ENCODE results near the gene RAMP1.
"Not testable (repeated sequence)": the region's sequence is repeated elsewhere in the genome, so short reads cannot be mapped to it uniquely, and the experiment has no call there.

Gene RAMP1

DNA sequence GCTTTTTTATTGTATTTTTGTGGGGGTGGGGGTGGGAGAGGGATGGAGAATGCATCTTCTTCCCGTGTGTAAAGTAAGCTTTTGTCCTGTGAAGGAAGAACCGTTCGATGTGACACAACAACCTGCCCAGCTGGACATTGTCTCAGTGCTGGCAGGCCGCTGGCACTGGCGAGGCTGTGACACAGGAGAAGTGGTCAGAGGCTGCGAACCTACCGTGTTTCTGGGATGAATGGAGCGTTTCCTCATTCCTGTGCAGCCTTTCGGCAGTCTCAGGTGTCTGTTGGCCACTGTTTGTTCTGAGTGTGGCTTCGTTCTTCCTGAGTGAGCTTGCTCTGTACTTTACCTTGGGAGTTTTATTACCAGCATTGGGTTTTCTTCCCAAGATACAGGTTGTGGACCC is 8.0 kb downstream of the RAMP1 start:
- no peak overlapping the region for H3K4me3 ChIP-seq (ENCODE audit: low read depth, low read length)
- TF ChIP-seq, protein P1, sequence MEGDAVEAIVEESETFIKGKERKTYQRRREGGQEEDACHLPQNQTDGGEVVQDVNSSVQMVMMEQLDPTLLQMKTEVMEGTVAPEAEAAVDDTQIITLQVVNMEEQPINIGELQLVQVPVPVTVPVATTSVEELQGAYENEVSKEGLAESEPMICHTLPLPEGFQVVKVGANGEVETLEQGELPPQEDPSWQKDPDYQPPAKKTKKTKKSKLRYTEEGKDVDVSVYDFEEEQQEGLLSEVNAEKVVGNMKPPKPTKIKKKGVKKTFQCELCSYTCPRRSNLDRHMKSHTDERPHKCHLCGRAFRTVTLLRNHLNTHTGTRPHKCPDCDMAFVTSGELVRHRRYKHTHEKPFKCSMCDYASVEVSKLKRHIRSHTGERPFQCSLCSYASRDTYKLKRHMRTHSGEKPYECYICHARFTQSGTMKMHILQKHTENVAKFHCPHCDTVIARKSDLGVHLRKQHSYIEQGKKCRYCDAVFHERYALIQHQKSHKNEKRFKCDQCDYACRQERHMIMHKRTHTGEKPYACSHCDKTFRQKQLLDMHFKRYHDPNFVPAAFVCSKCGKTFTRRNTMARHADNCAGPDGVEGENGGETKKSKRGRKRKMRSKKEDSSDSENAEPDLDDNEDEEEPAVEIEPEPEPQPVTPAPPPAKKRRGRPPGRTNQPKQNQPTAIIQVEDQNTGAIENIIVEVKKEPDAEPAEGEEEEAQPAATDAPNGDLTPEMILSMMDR (IDR thresholded peaks at IDR 0.05; ENCODE audit: borderline replicate concordance, insufficient read depth, low read depth, low read length): no peak

GRCh38 chr2:237868074-237868473 is 8.7 kb downstream of the RAMP1 start:
- not testable (repeated sequence) for H3K4me3 ChIP-seq (ENCODE audit: low read depth, low read length)

GRCh38 chr2:237868631-237869342 is 9.4 kb downstream of the RAMP1 start:
- no peak overlapping the region for H3K4me3 ChIP-seq (ENCODE audit: low read depth, low read length)
- TF ChIP-seq, protein P1 (IDR thresholded peaks at IDR 0.05; ENCODE audit: borderline replicate concordance, insufficient read depth, low read depth, low read length): no peak

GRCh38 chr2:237869343-237870102 is 10.1 kb downstream of the RAMP1 start:
- TF ChIP-seq, protein P1 (IDR thresholded peaks at IDR 0.05; ENCODE audit: borderline replicate concordance, insufficient read depth, low read depth, low read length): no peak
- H3K4me3 ChIP-seq (ENCODE audit: low read depth, low read length): no peak overlapping the region

- TF ChIP-seq, protein P1 (IDR thresholded peaks at IDR 0.05; ENCODE audit: borderline replicate concordance, insufficient read depth, low read depth, low read length): no peak
- no peak overlapping the region for H3K4me3 ChIP-seq (ENCODE audit: low read depth, low read length)
Measured at GRCh38 chr2:237870126-237870525, 10.7 kb downstream of the RAMP1 start.

DNA sequence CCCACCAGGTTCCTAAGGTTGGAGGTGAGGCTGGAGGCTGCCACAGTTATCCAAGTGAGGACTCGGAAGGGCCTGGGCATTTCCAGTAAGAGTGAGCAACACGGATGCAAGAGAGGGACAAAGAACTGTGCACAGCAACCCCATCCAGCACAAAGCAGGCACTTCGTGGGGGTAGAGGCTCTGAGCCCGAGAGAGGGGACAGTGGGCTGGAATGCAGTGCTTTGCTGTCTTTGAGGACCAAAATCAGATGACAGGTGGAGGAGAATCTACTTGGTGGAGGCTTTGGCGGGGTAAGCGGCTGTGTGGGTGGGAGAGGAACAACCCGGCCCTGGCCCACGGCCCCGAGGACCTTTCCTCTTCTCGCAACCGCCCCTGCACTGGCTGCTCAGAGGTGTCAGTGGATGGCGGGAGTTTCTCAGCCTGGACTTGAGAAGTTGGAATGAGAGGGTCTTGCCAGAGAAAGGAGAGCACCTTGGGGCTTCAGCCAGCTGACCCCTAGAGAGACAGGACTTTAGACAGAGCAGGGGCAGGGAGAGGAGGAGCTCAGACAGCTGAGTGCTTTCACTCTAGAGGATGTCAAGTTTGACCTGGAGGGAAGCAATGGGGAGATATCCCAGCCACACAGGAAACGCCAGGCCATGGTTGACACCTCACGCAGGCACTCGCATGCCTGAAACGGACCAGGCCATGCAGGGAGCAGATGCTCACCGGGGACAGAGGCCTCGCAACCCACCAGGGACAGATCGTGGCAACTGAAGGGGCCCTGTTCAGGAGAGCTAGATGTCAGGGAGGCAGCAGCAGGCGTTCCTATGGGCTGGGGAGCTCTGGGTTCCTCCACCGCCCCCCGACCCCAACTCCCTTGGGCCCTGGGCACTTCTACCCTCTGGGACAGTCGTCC is 11.6 kb downstream of the RAMP1 start:
- no peak overlapping the region for H3K4me3 ChIP-seq (ENCODE audit: low read depth, low read length)
- TF ChIP-seq, protein P1 (IDR thresholded peaks at IDR 0.05; ENCODE audit: borderline replicate concordance, insufficient read depth, low read depth, low read length): no peak

DNA sequence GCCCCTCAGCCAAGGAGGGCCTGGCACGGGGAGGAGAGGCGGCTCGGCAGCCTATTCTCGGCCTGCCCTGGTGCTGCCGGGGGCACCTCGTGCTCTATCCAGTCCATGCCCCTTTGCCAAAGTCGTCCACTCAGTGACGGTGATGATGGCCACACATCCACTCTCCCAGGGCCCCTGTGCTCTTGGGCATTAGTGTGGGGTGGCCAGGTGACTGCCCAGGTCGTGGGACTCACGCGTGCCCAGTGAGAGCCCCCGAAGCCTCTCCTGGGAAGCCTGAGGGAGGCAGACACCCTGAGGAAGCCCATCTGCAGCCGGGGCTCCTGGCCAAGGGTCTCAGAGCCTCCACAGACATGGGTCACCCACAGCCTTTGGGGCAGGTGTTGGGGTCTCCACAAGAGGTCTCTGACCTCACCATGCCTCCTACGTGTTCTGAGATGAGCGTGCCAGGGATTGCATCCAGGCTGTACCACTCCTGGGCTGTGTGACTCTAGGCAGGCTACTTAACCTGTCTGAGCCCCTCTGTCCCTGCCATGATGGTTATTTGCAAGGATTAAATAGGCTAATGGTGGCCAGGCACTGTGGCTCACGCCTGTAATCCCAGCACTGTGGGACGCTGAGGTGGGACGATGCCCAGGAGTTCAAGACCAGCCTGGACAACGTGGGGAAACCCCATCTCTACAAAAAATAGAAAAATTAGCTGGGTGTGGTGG is 12.9 kb downstream of the RAMP1 start:
- TF ChIP-seq, protein P1 (IDR thresholded peaks at IDR 0.05; ENCODE audit: borderline replicate concordance, insufficient read depth, low read depth, low read length): no peak
- no peak overlapping the region for H3K4me3 ChIP-seq (ENCODE audit: low read depth, low read length)
